H1 (cell line): ENCODE measurements around the gene TDRD9. TPM values are rescaled to one million over a fixed set of nuclear protein-coding genes. Genes with fewer than 3 reads are reported as not detected.

Experiments used
- CTCF ChIA-PET: fragments of 300-600 bp; sonication (Branson Sonifier 250); formaldehyde crosslinking; loops from one replicate; lab custom pipeline; 2021; ENCODE audit not compliant: partially characterized antibody; lab: Charles Lee
- POLR2A ChIA-PET: fragments of 300-600 bp; sonication (Branson Sonifier 250); formaldehyde crosslinking; loops from one replicate; lab custom pipeline; 2021; ENCODE audit warnings: inconsistent platforms; ENCODE audit not compliant: partially characterized antibody; lab: Charles Lee
- DNase-seq, 2 experiments: peaks; one replicate each; pipeline versions ENCODE4 v3.0.0 to v3.0.0-alpha.2; 2010 to 2022; ENCODE audit warnings: low spot score in 2 of 2, low read depth in 1 of 2, mixed read lengths in 1 of 2
- FAIRE-seq: peaks from 2 replicates; lab custom pipeline; 2011; peaks lifted over from hg19 to GRCh38; lab: Jason Lieb, UNC
- H2AFZ ChIP-seq: 2 replicates; pipeline ENCODE4 v1.8.1; 2012; ENCODE audit warnings: low read length, inconsistent platforms
- H2AK5ac ChIP-seq: 2 replicates; pipeline ENCODE4 v1.6.1; 2013; ENCODE audit warnings: low read depth, low read length
- H2BK120ac ChIP-seq: replicated peaks from 2 replicates; pipeline ENCODE3; 2013; ENCODE audit warnings: low read depth, low read length, inconsistent platforms
- H2BK12ac ChIP-seq: 2 replicates; pipeline ENCODE4 v1.6.1; 2013; ENCODE audit warnings: low read depth, low read length
- H2BK15ac ChIP-seq: 2 replicates; pipeline ENCODE4 v1.6.1; 2013; ENCODE audit warnings: low read length
- H2BK20ac ChIP-seq: 2 replicates; pipeline ENCODE4 v1.6.1; 2013; ENCODE audit warnings: low read length
- H2BK5ac ChIP-seq: 2 replicates; pipeline ENCODE4 v1.6.1; 2013; ENCODE audit warnings: low read depth, low read length
- H3K14ac ChIP-seq: 2 replicates; pipeline ENCODE4 v1.6.1; 2013; ENCODE audit warnings: inconsistent platforms; ENCODE audit not compliant: insufficient read length
- H3K18ac ChIP-seq: 2 replicates; pipeline ENCODE4 v1.6.1; 2013; ENCODE audit warnings: low read length; ENCODE audit errors: extremely low read depth
- H3K23ac ChIP-seq: 2 replicates; pipeline ENCODE4 v1.6.1; 2013; ENCODE audit warnings: inconsistent platforms; ENCODE audit not compliant: insufficient read length
- H3K23me2 ChIP-seq: 2 replicates; pipeline ENCODE4 v1.6.1; 2013; ENCODE audit warnings: low read depth, low read length
- H3K27ac ChIP-seq: 2 replicates; pipeline ENCODE4 v1.6.1; 2011; ENCODE audit warnings: low read depth, low read length, inconsistent platforms
- H3K27me3 ChIP-seq, 4 experiments: replicated peaks in 1 of 4; 1 replicate in 1 of 4; 2 replicates in 3 of 4; pipeline versions ENCODE4 v1.6.1 to v1.8.1; 2011 to 2013; ENCODE audit warnings: low read length in 3 of 4, mild to moderate bottlenecking in 3 of 4, inconsistent platforms in 2 of 4, mixed read lengths in 2 of 4, moderate library complexity in 1 of 4; ENCODE audit not compliant: control insufficient read depth in 3 of 4, insufficient read depth in 3 of 4; ENCODE audit errors: extremely low read depth in 1 of 4
- H3K36me3 ChIP-seq, 4 experiments: 2 replicates each; pipeline versions ENCODE4 v1.6.1 to v1.8.1; 2011 to 2013; ENCODE audit warnings: mild to moderate bottlenecking in 4 of 4, low read length in 3 of 4, moderate library complexity in 2 of 4, control low read depth in 1 of 4, inconsistent platforms in 1 of 4; ENCODE audit not compliant: insufficient read depth in 4 of 4, control insufficient read depth in 2 of 4
- H3K4ac ChIP-seq: replicated peaks from 2 replicates; pipeline ENCODE3; 2013; ENCODE audit warnings: low read length, low read depth, mixed read lengths, inconsistent platforms; ENCODE audit not compliant: insufficient read length
- H3K4me1 ChIP-seq, 4 experiments: replicated peaks in 1 of 4; 1 replicate in 1 of 4; 2 replicates in 3 of 4; pipeline versions ENCODE4 v1.6.1 to v1.8.1; 2011 to 2013; ENCODE audit warnings: low read length in 3 of 4, inconsistent platforms in 2 of 4, mixed read lengths in 1 of 4; ENCODE audit not compliant: insufficient read depth in 4 of 4, control insufficient read depth in 3 of 4
- H3K4me2 ChIP-seq, 2 experiments: 2 replicates each; pipeline versions ENCODE4 v1.6.1 to v1.8.1; 2011 to 2013; ENCODE audit warnings: low read depth in 2 of 2, low read length in 2 of 2, control low read depth in 1 of 2, inconsistent platforms in 1 of 2, mild to moderate bottlenecking in 1 of 2; ENCODE audit not compliant: insufficient read depth in 1 of 2
- H3K4me3 ChIP-seq, 4 experiments: fragments of 200-600, 300-600 bp in 1 of 4; sonication (generic), shearing (Covaris generic), sonication (Bioruptor Twin) in 1 of 4; 2 replicates each; pipeline versions ENCODE4 v1.5.1 to v1.8.1; 2011 to 2016; ENCODE audit warnings: low read length in 4 of 4, low read depth in 3 of 4, control low read depth in 2 of 4, inconsistent platforms in 2 of 4, mild to moderate bottlenecking in 2 of 4, mixed read lengths in 1 of 4, moderate library complexity in 1 of 4; ENCODE audit not compliant: insufficient read depth in 2 of 4; ENCODE audit errors: extremely low read depth in 1 of 4
- H3K56ac ChIP-seq: replicated peaks from 2 replicates; pipeline ENCODE3; 2013; ENCODE audit warnings: low read depth, mild to moderate bottlenecking, mixed read lengths, low read length, inconsistent platforms; ENCODE audit not compliant: insufficient read length
- H3K79me1 ChIP-seq: 2 replicates; pipeline ENCODE4 v1.6.1; 2013; ENCODE audit warnings: low read depth, low read length, control low read depth
- H3K79me2 ChIP-seq, 2 experiments: 2 replicates each; pipeline versions ENCODE4 v1.6.1 to v1.8.1; 2012 to 2013; ENCODE audit warnings: low read length in 2 of 2, mild to moderate bottlenecking in 2 of 2, inconsistent platforms in 1 of 2; ENCODE audit not compliant: insufficient read depth in 2 of 2, control insufficient read depth in 1 of 2
- H3K9ac ChIP-seq, 4 experiments: replicated peaks in 1 of 4; 1 replicate in 1 of 4; 2 replicates in 3 of 4; pipeline versions ENCODE4 v1.6.1 to v1.8.1; 2011 to 2013; ENCODE audit warnings: low read depth in 3 of 4, low read length in 3 of 4, control low read depth in 2 of 4, mild to moderate bottlenecking in 2 of 4, moderate library complexity in 2 of 4, inconsistent platforms in 1 of 4; ENCODE audit errors: extremely low read depth in 1 of 4
- H3K9me3 ChIP-seq, 2 experiments: 2 replicates each; pipeline versions ENCODE4 v1.6.1 to v1.8.1; 2012 to 2013; ENCODE audit warnings: mild to moderate bottlenecking in 2 of 2, moderate library complexity in 2 of 2, control low read depth in 1 of 2, inconsistent platforms in 1 of 2, low read depth in 1 of 2, low read length in 1 of 2, mixed read lengths in 1 of 2; ENCODE audit not compliant: insufficient read depth in 2 of 2
- H4K20me1 ChIP-seq, 2 experiments: replicated peaks in 1 of 2; 2 replicates each; pipeline versions ENCODE3 to v1.8.1; 2011 to 2013; ENCODE audit warnings: inconsistent platforms in 2 of 2, low read length in 2 of 2, mild to moderate bottlenecking in 1 of 2; ENCODE audit not compliant: insufficient read depth in 2 of 2, control insufficient read depth in 1 of 2
- H4K5ac ChIP-seq: 2 replicates; pipeline ENCODE4 v1.6.1; 2013; ENCODE audit warnings: low read length, low read depth, mixed read lengths, inconsistent platforms; ENCODE audit not compliant: insufficient read length
- H4K8ac ChIP-seq: 2 replicates; pipeline ENCODE4 v1.8.0; 2013; ENCODE audit warnings: mild to moderate bottlenecking, moderate library complexity, low read length, inconsistent platforms; ENCODE audit not compliant: insufficient read depth; ENCODE audit errors: extremely low read depth
- H4K91ac ChIP-seq: replicated peaks from 2 replicates; pipeline ENCODE3; 2013; ENCODE audit warnings: low read length, mixed read lengths, inconsistent platforms; ENCODE audit not compliant: insufficient read length
- EGR1 ChIP-seq: IDR thresholded peaks from 2 replicates; pipeline ENCODE4 v1.6.1; 2011; ENCODE audit warnings: low read depth, low read length, borderline replicate concordance
- EP300 ChIP-seq, 2 experiments: IDR thresholded peaks; 1 replicate in 1 of 2; 2 replicates in 1 of 2; pipeline ENCODE4 v1.6.1; 2011 to 2012; ENCODE audit warnings: low read depth in 2 of 2, low read length in 2 of 2, mild to moderate bottlenecking in 2 of 2, borderline replicate concordance in 1 of 2, inconsistent platforms in 1 of 2, moderate library complexity in 1 of 2
- JUN ChIP-seq: IDR thresholded peaks from 2 replicates; pipeline ENCODE4 v1.6.1; 2011; ENCODE audit warnings: low read depth, mild to moderate bottlenecking, improper control_type of control experiment, low read length
- KDM4A ChIP-seq: IDR thresholded peaks from one replicate; pipeline ENCODE4 v1.7.1; 2012; ENCODE audit warnings: low read depth, mild to moderate bottlenecking, moderate library complexity, low read length, inconsistent platforms; ENCODE audit not compliant: severe bottlenecking
- SP4 ChIP-seq: IDR thresholded peaks from 2 replicates; pipeline ENCODE4 v1.6.1; 2012; ENCODE audit warnings: low read length, inconsistent platforms
- TBP ChIP-seq: IDR thresholded peaks from 2 replicates; pipeline ENCODE4 v1.6.1; 2011; ENCODE audit warnings: low read depth, low read length, improper control_type of control experiment
- whole genome bisulfite sequencing, 2 experiments: shearing (Covaris generic) in 1 of 2; methylation state at CpG; one replicate each; pipeline versions ENCODE4 v1.1.6 to v1.1.7; 2013 to 2015; ENCODE audit warnings: low lambda C conversion rate in 2 of 2, mixed read lengths in 2 of 2, inconsistent platforms in 1 of 2, low coverage in 1 of 2, missing lambda C conversion rate in 1 of 2; ENCODE audit not compliant: insufficient replicate concordance in 2 of 2, insufficient coverage in 1 of 2, insufficient read length in 1 of 2; ENCODE audit errors: extremely low coverage in 1 of 2, missing lambda C conversion rate in 1 of 2; 5-methylcytosine and 5-hydroxymethylcytosine counted together
- polyA plus RNA-seq, 7 experiments: library from polyadenylated mRNA; depleted of rRNA in 3 of 7; stranded (reverse) in 5 of 7; unstranded in 2 of 7; fragments of >200 nt in 5 of 7; fragments of 200-250 nt in 2 of 7; gene quantifications; 1 replicate in 5 of 7; 2 replicates in 1 of 7; 4 replicates in 1 of 7; pipeline versions ENCODE4 v1.2.1 to v1.2.3, GENCODE V29; 2011 to 2013; ENCODE audit warnings: missing spikeins in 2 of 7, mixed read lengths in 2 of 7
- total RNA-seq: library from RNA; stranded (reverse); fragmentation: NEBNext Ultra II Directional; extraction: Animal tissue kit (Norgen Biotek cat#: 25700); gene quantifications from 2 replicates; pipeline ENCODE4 v1.2.1, GENCODE V29; 2021

TDRD9 gene
- total and polyA plus RNA-seq, 2 of the 8 experiments (the other 6 are each of a cell fraction or from before 2014, with no cell fraction given) = not detected

GRCh38 chr14:104084251-104085002 lies 156.2 kb downstream of the TDRD9 start:
- Histone ChIP-seq H3K4me2 (peak overlapping the region; percentile 19 to 41; a peak in 2 of 4 replicates), H3K4me1 (peaks cover 0 to 3% (median 0%) of the 10 kb centered on the region in 4 experiments; a peak in 2 of 7 replicates), H3K56ac (no peak overlapping the region), H3K4ac (no peak overlapping the region), H2BK12ac (no peak overlapping the region), H3K23me2 (no peaks in the 10 kb centered on the region), H3K27me3 (peaks cover 0 to 2% (median 0%) of the 10 kb centered on the region in 4 experiments; a peak in 1 of 7 replicates), H3K18ac (no peak overlapping the region), H2BK20ac (no peak overlapping the region), H4K8ac (no peak overlapping the region), H2BK15ac (no peak overlapping the region), H3K23ac (no peak overlapping the region), H3K4me3 (peak overlapping the region in 1 of 4 experiments; percentile 17; a peak in 1 of 8 replicates), H2BK5ac (no peak overlapping the region), H2AFZ (peak overlapping the region; percentile 41; the same call in 1 of the 2 replicates), H4K20me1 (peaks cover 0 to 1% of the 10 kb centered on the region in 2 experiments), H3K27ac (no peak overlapping the region), H3K79me1 (no peaks in the 10 kb centered on the region), H3K36me3 (no peaks in the 10 kb centered on the region), H3K9me3 (no peaks in the 10 kb centered on the region), H4K91ac (no peak overlapping the region), H3K79me2 (no peaks in the 10 kb centered on the region), H2AK5ac (no peak overlapping the region), H3K9ac (no peak overlapping the region), H4K5ac (no peak overlapping the region), H3K14ac (no peak overlapping the region), H2BK120ac (no peak overlapping the region)
- ChIA-PET CTCF (interaction anchor here (0.6 to 1.6 kb wide), 10 partner anchors 8 to 513 kb away, joined by 3 to 9 read pairs (median 3); no protein-coding TSS in a partner anchor), POLR2A (no interaction called here)
- no peak for FAIRE-seq
- 98% methylated on average over 16 of the region's 16 CpGs; no CpG with 5 or more reads in 1 of the 2 experiments for WGBS, 2 experiments
- TF ChIP-seq SP4 (no peak), EP300 (IDR thresholded peaks at IDR 0.05; ENCODE audit: borderline replicate concordance in 1 of 2, low read depth in 2 of 2, low read length in 2 of 2) (no peak), TBP (no peak), KDM4A (no peak), JUN (no peak), EGR1 (no peak)
- no peak for DNase-seq
